Measurements from ENCODE around the gene MAGI2.
"Not testable (repeated sequence)": the region's sequence is repeated elsewhere in the genome, so short reads cannot be mapped to it uniquely, and the experiment has no call there.

Gene MAGI2

GRCh38 chr7:78326876-78327275 is 1126.6 kb downstream of the MAGI2 start:
- no peak for DNase-seq

GRCh38 chr7:78326189-78326588 is 1127.3 kb downstream of the MAGI2 start:
- DNase-seq: no peak

GRCh38 chr7:78323118-78323517 is 1130.3 kb downstream of the MAGI2 start:
- no peak for DNase-seq

- not testable (repeated sequence) for DNase-seq
Observed at GRCh38 chr7:78322231-78322630, 1131.2 kb downstream of the MAGI2 start.

GRCh38 chr7:78317371-78317770 is 1136.1 kb downstream of the MAGI2 start:
- no peak for DNase-seq

- no peak for DNase-seq
Observed at GRCh38 chr7:78316110-78316509, 1137.4 kb downstream of the MAGI2 start.

GRCh38 chr7:78315119-78315518 is 1138.3 kb downstream of the MAGI2 start:
- DNase-seq: no peak

- no peak for DNase-seq
Observed at GRCh38 chr7:78311181-78311580, 1142.3 kb downstream of the MAGI2 start.

GRCh38 chr7:78307892-78308291 is 1145.6 kb downstream of the MAGI2 start:
- no peak for DNase-seq

- DNase-seq: no peak
Observed at GRCh38 chr7:78306634-78307033, 1146.8 kb downstream of the MAGI2 start.

GRCh38 chr7:78301407-78301806 is 1152.1 kb downstream of the MAGI2 start:
- DNase-seq: no peak

GRCh38 chr7:78299088-78299487 is 1154.4 kb downstream of the MAGI2 start:
- no peak for DNase-seq

GRCh38 chr7:78296644-78297371 is 1156.7 kb downstream of the MAGI2 start:
- no peak for DNase-seq

- no peak for DNase-seq
Observed at GRCh38 chr7:78296046-78296597, 1157.3 kb downstream of the MAGI2 start.

GRCh38 chr7:78289471-78289870 is 1164.0 kb downstream of the MAGI2 start:
- DNase-seq: not testable (repeated sequence)

- no peak for DNase-seq
Observed at GRCh38 chr7:78284945-78285344, 1168.5 kb downstream of the MAGI2 start.

GRCh38 chr7:78280276-78280675 is 1173.2 kb downstream of the MAGI2 start:
- DNase-seq: no peak

GRCh38 chr7:78279457-78279856 is 1174.0 kb downstream of the MAGI2 start:
- no peak for DNase-seq

GRCh38 chr7:78279032-78279431 is 1174.4 kb downstream of the MAGI2 start:
- DNase-seq: no peak

- DNase-seq: no peak
Observed at GRCh38 chr7:78267141-78267540, 1186.3 kb downstream of the MAGI2 start.

GRCh38 chr7:78265486-78265885 is 1188.0 kb downstream of the MAGI2 start:
- no peak for DNase-seq

- DNase-seq: no peak
Observed at GRCh38 chr7:78265071-78265470, 1188.4 kb downstream of the MAGI2 start.

GRCh38 chr7:78264105-78264504 is 1189.4 kb downstream of the MAGI2 start:
- DNase-seq: no peak

- DNase-seq: no peak
Observed at GRCh38 chr7:78261739-78262138, 1191.7 kb downstream of the MAGI2 start.

GRCh38 chr7:78261302-78261701 is 1192.2 kb downstream of the MAGI2 start:
- DNase-seq: no peak

All from 8988T (cell line).